Stomach (tissue), 4 donors: ENCODE data around the gene TIGD3.

Experiments used
- EP300 ChIP-seq: sonication (generic); formaldehyde crosslinking; IDR thresholded peaks from one replicate; pipeline ENCODE4 v1.6.1; 2017; ENCODE audit warnings: antibody characterized with exemption
- POLR2AphosphoS5 ChIP-seq, 3 donors: sonication (generic); formaldehyde crosslinking; IDR thresholded peaks; one replicate each; pipeline ENCODE4 v1.6.1; 2016; ENCODE audit warnings: antibody characterized with exemption in 3 of 3

- TF ChIP-seq EP300 = no peak
- TF ChIP-seq POLR2AphosphoS5 (IDR thresholded peaks at IDR 0.05) = peak in 1 of 3 donors; percentile 39
Observed at GRCh38 chr11:65323813-65324212, 30.7 kb upstream of the TIGD3 start.
